Neural cell (in vitro differentiated cells): Measurements from ENCODE around the gene TIAM1. TPM values are rescaled to one million over a fixed set of nuclear protein-coding genes. Genes with fewer than 3 reads are reported as not detected.

Experiments used
- H2AFZ ChIP-seq: fragments of 200-600, 300-800 bp; sonication (generic), shearing (Covaris generic); 2 replicates; pipeline ENCODE4 v1.6.0; 2014; ENCODE audit warnings: low read depth, mild to moderate bottlenecking, antibody characterized with exemption, low read length, moderate library complexity
- H3F3A ChIP-seq: fragments of 200-600 bp; shearing (Covaris generic); 2 replicates; pipeline ENCODE4 v1.6.1; 2016; ENCODE audit warnings: mild to moderate bottlenecking, moderate library complexity, mixed read lengths, antibody characterized with exemption, low read length; ENCODE audit not compliant: insufficient read depth, poor library complexity, severe bottlenecking
- H3K27ac ChIP-seq: fragments of 200-600, 300-800 bp; sonication (generic), shearing (Covaris generic); 2 replicates; pipeline ENCODE4 v1.5.1; 2014; ENCODE audit warnings: mild to moderate bottlenecking, low read length, moderate library complexity
- H3K27me3 ChIP-seq: fragments of 300-800, 200-600 bp; sonication (generic), shearing (Covaris generic); 2 replicates; pipeline ENCODE4 v1.6.0; 2014; ENCODE audit warnings: mild to moderate bottlenecking, low read depth, low read length, moderate library complexity; ENCODE audit not compliant: insufficient read depth
- H3K36me3 ChIP-seq: fragments of 300-800, 200-600 bp; sonication (generic), shearing (Covaris generic); 2 replicates; pipeline ENCODE4 v1.5.1; 2014; ENCODE audit warnings: mild to moderate bottlenecking, antibody characterized with exemption, low read length, moderate library complexity; ENCODE audit not compliant: insufficient read depth
- H3K4me2 ChIP-seq: fragments of 300-800, 200-600 bp; sonication (generic), shearing (Covaris generic); 2 replicates; pipeline ENCODE4 v1.6.0; 2014; ENCODE audit warnings: mild to moderate bottlenecking, low read length
- H3K4me3 ChIP-seq: fragments of 300-800, 200-600 bp; sonication (generic), shearing (Covaris generic); 2 replicates; pipeline ENCODE4 v1.5.1; 2014; ENCODE audit warnings: mild to moderate bottlenecking, low read length, moderate library complexity
- H3K79me2 ChIP-seq: fragments of 200-600 bp; shearing (Covaris generic); replicated peaks from 2 replicates; pipeline ENCODE4 v1.6.0; 2014; ENCODE audit warnings: mild to moderate bottlenecking, low read length, moderate library complexity; ENCODE audit not compliant: insufficient read depth
- H3K9ac ChIP-seq: fragments of 300-800, 200-600 bp; sonication (generic), shearing (Covaris generic); 2 replicates; pipeline ENCODE4 v1.6.1; 2016; ENCODE audit warnings: mild to moderate bottlenecking, low read length, mixed read lengths
- H3K9me2 ChIP-seq: fragments of 200-600 bp; shearing (Covaris generic); 2 replicates; pipeline ENCODE4 v1.6.1; 2016; ENCODE audit warnings: mild to moderate bottlenecking, low read length, mixed read lengths; ENCODE audit not compliant: insufficient read depth
- H3K9me3 ChIP-seq: fragments of 200-600, 300-800 bp; sonication (generic), shearing (Covaris generic); 2 replicates; pipeline ENCODE4 v1.6.1; 2016; ENCODE audit warnings: mild to moderate bottlenecking, mixed run types, low read length, moderate library complexity, mixed read lengths
- H4K20me1 ChIP-seq: fragments of 200-600 bp; shearing (Covaris generic); 2 replicates; pipeline ENCODE4 v1.6.1; 2016; ENCODE audit warnings: mild to moderate bottlenecking, mixed run types; ENCODE audit not compliant: insufficient read depth
- EP300 ChIP-seq: fragments of 450-650 bp; conservative IDR thresholded peaks from 2 replicates; pipeline ENCODE4 v1.6.1; 2014; ENCODE audit warnings: antibody characterized with exemption, mild to moderate bottlenecking, moderate library complexity; ENCODE audit not compliant: poor library complexity, severe bottlenecking
- EZH2 ChIP-seq: fragments of 200-600, 300-800 bp; shearing (Covaris generic), sonication (generic); IDR thresholded peaks from 2 replicates; pipeline ENCODE4 v1.6.1; 2014; ENCODE audit warnings: antibody characterized with exemption, low read length, borderline replicate concordance, mild to moderate bottlenecking; ENCODE audit not compliant: insufficient read depth, poor library complexity, severe bottlenecking
- MXI1 ChIP-seq: fragments of 450-650 bp; conservative IDR thresholded peaks from 2 replicates; pipeline ENCODE4 v1.6.1; 2014; ENCODE audit warnings: antibody characterized with exemption, mild to moderate bottlenecking; ENCODE audit not compliant: poor library complexity, severe bottlenecking
- POLR2AphosphoS5 ChIP-seq: IDR thresholded peaks from 2 replicates; pipeline ENCODE4 v1.6.1; 2012
- RAD21 ChIP-seq: fragments of 450-650 bp; conservative IDR thresholded peaks from 2 replicates; pipeline ENCODE4 v1.6.1; 2014; ENCODE audit warnings: antibody characterized with exemption, mild to moderate bottlenecking, moderate library complexity
- SMC3 ChIP-seq: fragments of 450-650 bp; conservative IDR thresholded peaks from 2 replicates; pipeline ENCODE4 v1.6.1; 2014; ENCODE audit warnings: antibody characterized with exemption, mild to moderate bottlenecking, moderate library complexity; ENCODE audit not compliant: poor library complexity
- TAF1 ChIP-seq: IDR thresholded peaks from 2 replicates; pipeline ENCODE4 v1.6.1; 2012; ENCODE audit warnings: low read depth
- polyA plus RNA-seq: library from polyadenylated mRNA; depleted of rRNA; stranded (reverse); fragments of >200 nt; gene quantifications from 2 replicates; pipeline ENCODE4 v1.2.3, GENCODE V29; 2014
- TF ChIP-seq, protein P1 (sequence below): IDR thresholded peaks from 2 replicates; pipeline ENCODE4 v1.6.1; 2012; ENCODE audit warnings: borderline replicate concordance
- TF ChIP-seq, protein P2 (sequence below): fragments of 450-650 bp; IDR thresholded peaks from 2 replicates; pipeline ENCODE4 v1.5.1; 2014; ENCODE audit warnings: antibody characterized with exemption, mild to moderate bottlenecking, moderate library complexity; ENCODE audit not compliant: poor library complexity, severe bottlenecking

The TIAM1 gene
- polyA plus RNA-seq, 1 donor from 2014 or later = 13.2 TPM

DNA sequence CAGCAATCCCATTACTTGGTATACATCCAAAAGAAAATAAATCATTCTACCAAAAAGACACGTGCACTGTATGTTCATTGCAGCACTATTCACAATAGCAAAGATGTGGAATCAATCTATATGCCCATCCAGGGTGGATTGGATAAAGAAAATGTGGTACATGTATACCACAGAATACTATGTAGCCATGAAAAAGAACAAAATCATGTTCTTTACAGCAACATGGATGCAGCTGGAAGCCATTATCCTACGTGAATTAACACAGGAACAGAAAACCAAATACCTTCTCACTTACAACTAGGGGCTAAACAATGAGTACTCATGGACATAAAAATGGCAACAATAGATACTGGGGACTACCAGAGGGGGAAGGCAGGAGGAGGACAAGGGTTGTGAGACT lies 147.3 kb downstream of the TIAM1 start:
- H3K9me3 ChIP-seq = no peaks in the 10 kb centered on the region
- no peaks in the 10 kb centered on the region for H3F3A ChIP-seq
- no peak overlapping the region for H3K4me2 ChIP-seq
- H4K20me1 ChIP-seq = no peaks in the 10 kb centered on the region
- no peak overlapping the region for H3K9ac ChIP-seq
- H2AFZ ChIP-seq = no peak overlapping the region
- no peak overlapping the region for H3K27ac ChIP-seq
- H3K79me2 ChIP-seq = no peaks in the 10 kb centered on the region
- H3K9me2 ChIP-seq = no peaks in the 10 kb centered on the region
- peaks cover 4% of the 10 kb centered on the region for H3K36me3 ChIP-seq
- H3K4me3 ChIP-seq = no peak overlapping the region
- no peaks in the 10 kb centered on the region for H3K27me3 ChIP-seq
- TF ChIP-seq TAF1 = no peak
- TF ChIP-seq, protein P1, sequence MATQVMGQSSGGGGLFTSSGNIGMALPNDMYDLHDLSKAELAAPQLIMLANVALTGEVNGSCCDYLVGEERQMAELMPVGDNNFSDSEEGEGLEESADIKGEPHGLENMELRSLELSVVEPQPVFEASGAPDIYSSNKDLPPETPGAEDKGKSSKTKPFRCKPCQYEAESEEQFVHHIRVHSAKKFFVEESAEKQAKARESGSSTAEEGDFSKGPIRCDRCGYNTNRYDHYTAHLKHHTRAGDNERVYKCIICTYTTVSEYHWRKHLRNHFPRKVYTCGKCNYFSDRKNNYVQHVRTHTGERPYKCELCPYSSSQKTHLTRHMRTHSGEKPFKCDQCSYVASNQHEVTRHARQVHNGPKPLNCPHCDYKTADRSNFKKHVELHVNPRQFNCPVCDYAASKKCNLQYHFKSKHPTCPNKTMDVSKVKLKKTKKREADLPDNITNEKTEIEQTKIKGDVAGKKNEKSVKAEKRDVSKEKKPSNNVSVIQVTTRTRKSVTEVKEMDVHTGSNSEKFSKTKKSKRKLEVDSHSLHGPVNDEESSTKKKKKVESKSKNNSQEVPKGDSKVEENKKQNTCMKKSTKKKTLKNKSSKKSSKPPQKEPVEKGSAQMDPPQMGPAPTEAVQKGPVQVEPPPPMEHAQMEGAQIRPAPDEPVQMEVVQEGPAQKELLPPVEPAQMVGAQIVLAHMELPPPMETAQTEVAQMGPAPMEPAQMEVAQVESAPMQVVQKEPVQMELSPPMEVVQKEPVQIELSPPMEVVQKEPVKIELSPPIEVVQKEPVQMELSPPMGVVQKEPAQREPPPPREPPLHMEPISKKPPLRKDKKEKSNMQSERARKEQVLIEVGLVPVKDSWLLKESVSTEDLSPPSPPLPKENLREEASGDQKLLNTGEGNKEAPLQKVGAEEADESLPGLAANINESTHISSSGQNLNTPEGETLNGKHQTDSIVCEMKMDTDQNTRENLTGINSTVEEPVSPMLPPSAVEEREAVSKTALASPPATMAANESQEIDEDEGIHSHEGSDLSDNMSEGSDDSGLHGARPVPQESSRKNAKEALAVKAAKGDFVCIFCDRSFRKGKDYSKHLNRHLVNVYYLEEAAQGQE = no peak
- no peak for TF ChIP-seq SMC3
- TF ChIP-seq, protein P2, sequence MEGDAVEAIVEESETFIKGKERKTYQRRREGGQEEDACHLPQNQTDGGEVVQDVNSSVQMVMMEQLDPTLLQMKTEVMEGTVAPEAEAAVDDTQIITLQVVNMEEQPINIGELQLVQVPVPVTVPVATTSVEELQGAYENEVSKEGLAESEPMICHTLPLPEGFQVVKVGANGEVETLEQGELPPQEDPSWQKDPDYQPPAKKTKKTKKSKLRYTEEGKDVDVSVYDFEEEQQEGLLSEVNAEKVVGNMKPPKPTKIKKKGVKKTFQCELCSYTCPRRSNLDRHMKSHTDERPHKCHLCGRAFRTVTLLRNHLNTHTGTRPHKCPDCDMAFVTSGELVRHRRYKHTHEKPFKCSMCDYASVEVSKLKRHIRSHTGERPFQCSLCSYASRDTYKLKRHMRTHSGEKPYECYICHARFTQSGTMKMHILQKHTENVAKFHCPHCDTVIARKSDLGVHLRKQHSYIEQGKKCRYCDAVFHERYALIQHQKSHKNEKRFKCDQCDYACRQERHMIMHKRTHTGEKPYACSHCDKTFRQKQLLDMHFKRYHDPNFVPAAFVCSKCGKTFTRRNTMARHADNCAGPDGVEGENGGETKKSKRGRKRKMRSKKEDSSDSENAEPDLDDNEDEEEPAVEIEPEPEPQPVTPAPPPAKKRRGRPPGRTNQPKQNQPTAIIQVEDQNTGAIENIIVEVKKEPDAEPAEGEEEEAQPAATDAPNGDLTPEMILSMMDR = no peak
- no peak for TF ChIP-seq RAD21
- TF ChIP-seq EP300 = no peak
- no peak for TF ChIP-seq MXI1
- no peak for TF ChIP-seq POLR2AphosphoS5
- TF ChIP-seq EZH2 = no peak

DNA sequence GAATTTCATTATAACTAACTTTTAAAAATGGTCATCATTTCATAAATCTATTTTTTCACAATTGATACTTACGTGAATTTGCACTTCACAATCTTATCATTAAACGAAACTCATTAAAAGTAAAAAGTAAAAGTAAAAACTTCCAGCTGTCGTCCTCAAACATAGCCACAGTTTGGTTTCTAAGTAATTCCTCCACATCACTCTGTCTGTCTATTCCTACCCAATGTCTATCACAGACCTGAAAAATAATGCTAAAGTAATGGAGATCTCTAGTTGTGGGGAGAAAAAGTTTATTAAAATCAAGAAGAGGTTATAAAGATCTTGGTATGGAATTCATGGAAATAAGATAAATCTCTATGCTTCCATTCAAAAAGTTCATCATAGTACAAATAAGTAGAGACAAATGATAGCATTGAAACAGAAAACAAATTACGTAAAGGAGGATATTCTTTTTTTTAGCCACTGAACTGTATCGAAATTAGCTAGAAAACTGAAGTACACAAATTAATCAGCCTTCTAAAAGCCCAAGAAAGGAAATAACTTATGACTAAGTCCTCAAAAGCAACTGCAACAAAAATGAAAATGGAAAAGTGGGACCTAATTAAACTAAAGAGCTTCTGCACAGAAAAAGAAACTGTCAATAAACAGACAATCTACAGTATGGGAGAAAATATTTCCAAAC lies 148.6 kb downstream of the TIAM1 start:
- TF ChIP-seq, protein P1 = no peak
- TF ChIP-seq, protein P2 = no peak
- no peak for TF ChIP-seq EZH2
- no peak for TF ChIP-seq TAF1
- no peak for TF ChIP-seq POLR2AphosphoS5
- no peak for TF ChIP-seq EP300
- TF ChIP-seq RAD21 = no peak
- TF ChIP-seq MXI1 = no peak
- TF ChIP-seq SMC3 = no peak
- H3K4me3 ChIP-seq = no peak overlapping the region
- peaks cover 4% of the 10 kb centered on the region for H3K36me3 ChIP-seq
- H3K9ac ChIP-seq = no peak overlapping the region
- no peak overlapping the region for H3K4me2 ChIP-seq
- H4K20me1 ChIP-seq = no peaks in the 10 kb centered on the region
- H3K9me3 ChIP-seq = no peaks in the 10 kb centered on the region
- H3F3A ChIP-seq = no peaks in the 10 kb centered on the region
- no peaks in the 10 kb centered on the region for H3K79me2 ChIP-seq
- no peaks in the 10 kb centered on the region for H3K9me2 ChIP-seq
- H3K27ac ChIP-seq = no peak overlapping the region
- no peaks in the 10 kb centered on the region for H3K27me3 ChIP-seq
- H2AFZ ChIP-seq = no peak overlapping the region
